ENCODE results near the gene SLC30A3. TPM values are rescaled to one million over a fixed set of nuclear protein-coding genes. Genes with fewer than 3 reads are reported as not detected.

The SLC30A3 gene
- total RNA-seq, 2 experiments from 2014 or later = not detected

DNA sequence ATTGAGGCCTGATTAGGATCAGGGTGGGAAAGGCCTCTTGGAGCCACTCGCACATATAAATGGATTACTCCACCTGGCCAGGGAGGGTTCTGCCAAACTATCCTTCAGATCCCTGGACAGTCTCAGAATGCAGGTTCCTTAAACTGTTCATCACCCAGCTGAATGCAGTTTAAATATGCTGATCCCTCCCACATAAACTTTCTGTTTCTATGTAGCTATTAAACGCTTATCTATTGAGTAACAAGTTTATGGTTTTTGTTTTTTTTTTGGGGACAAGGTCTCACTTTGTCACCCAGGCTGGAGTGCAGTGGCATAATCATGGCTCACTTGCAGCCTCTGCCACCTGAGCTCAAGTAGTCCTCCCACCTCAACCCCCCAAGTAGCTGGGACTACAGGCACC, 43.8 kb downstream of the SLC30A3 start:
- Mint-ChIP-seq H3K36me3 (ENCODE audit: low read depth) (peaks cover 71% of the 10 kb centered on the region), H3K27ac (peak overlapping the region; percentile 93), H3K4me1 (ENCODE audit: low read depth) (peaks cover 32% of the 10 kb centered on the region), H3K27me3 (no peaks in the 10 kb centered on the region), H3K9me3 (no peaks in the 10 kb centered on the region), H3K4me3 (peak overlapping the region; percentile 68)
- H3K27me3 ChIP-seq (ENCODE audit: control insufficient read depth in 1 of 2, insufficient read depth in 2 of 2, low read length in 2 of 2) = no peaks in the 10 kb centered on the region
- POLR2A ChIA-PET = no interaction called here
- TF ChIP-seq, protein P1, sequence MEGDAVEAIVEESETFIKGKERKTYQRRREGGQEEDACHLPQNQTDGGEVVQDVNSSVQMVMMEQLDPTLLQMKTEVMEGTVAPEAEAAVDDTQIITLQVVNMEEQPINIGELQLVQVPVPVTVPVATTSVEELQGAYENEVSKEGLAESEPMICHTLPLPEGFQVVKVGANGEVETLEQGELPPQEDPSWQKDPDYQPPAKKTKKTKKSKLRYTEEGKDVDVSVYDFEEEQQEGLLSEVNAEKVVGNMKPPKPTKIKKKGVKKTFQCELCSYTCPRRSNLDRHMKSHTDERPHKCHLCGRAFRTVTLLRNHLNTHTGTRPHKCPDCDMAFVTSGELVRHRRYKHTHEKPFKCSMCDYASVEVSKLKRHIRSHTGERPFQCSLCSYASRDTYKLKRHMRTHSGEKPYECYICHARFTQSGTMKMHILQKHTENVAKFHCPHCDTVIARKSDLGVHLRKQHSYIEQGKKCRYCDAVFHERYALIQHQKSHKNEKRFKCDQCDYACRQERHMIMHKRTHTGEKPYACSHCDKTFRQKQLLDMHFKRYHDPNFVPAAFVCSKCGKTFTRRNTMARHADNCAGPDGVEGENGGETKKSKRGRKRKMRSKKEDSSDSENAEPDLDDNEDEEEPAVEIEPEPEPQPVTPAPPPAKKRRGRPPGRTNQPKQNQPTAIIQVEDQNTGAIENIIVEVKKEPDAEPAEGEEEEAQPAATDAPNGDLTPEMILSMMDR (IDR thresholded peaks at IDR 0.05) = no peak
- no peak for DNase-seq
- ATAC-seq (ENCODE audit: poor library complexity) = no peak
- no peak overlapping the region for H3K27ac ChIP-seq (ENCODE audit: low read depth in 1 of 2, low read length in 2 of 2)
- H3K4me3 ChIP-seq (ENCODE audit: low read length) = no peak overlapping the region
- no peaks in the 10 kb centered on the region for H3K9me3 ChIP-seq (ENCODE audit: control insufficient read depth in 1 of 2, insufficient read depth in 1 of 2, low read length in 2 of 2)
- intact Hi-C loops (cut with DNase I, micrococcal nuclease) = loop anchor here (2.0 to 10.0 kb wide), 10 partner anchors 46 to 1344 kb away; partner anchors contain the start of genes ASXL2 (in 1 of the 2), CENPA (in 1 of the 2), FOSL2 (in 1 of the 2) and MAPRE3 (in 1 of the 2)
- peaks cover 31% of the 10 kb centered on the region for H3K36me3 ChIP-seq (ENCODE audit: insufficient read depth, low read length)
- H3K4me1 ChIP-seq (ENCODE audit: insufficient read depth, low read length) = peaks cover 22% of the 10 kb centered on the region
- CTCF ChIA-PET = no interaction called here

DNA sequence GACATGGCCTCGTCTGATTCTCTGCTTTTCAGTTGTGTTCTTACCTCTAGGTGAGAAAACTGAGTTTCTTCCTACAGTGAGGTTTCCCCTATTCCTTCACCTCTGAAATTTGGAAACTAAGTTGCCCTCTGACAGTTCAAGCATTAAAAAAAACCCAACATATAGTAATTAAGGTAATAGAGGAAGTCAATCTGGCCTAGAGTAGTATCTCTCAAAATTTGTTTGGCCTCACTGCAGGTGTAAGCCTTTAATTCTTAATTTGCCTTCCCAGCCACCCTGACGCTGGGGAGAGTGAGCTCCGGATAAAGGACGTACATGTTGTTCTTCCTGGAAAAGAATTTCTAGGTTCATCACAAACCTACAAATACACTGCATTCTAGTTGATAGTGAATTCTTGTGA, 44.2 kb downstream of the SLC30A3 start:
- Histone ChIP-seq H3K4me1 (ENCODE audit: insufficient read depth, low read length) (peaks cover 23% of the 10 kb centered on the region), H3K4me3 (ENCODE audit: low read length) (no peak overlapping the region), H3K27ac (ENCODE audit: low read depth in 1 of 2, low read length in 2 of 2) (no peak overlapping the region), H3K9me3 (ENCODE audit: control insufficient read depth in 1 of 2, insufficient read depth in 1 of 2, low read length in 2 of 2) (no peaks in the 10 kb centered on the region), H3K27me3 (ENCODE audit: control insufficient read depth in 1 of 2, insufficient read depth in 2 of 2, low read length in 2 of 2) (no peaks in the 10 kb centered on the region), H3K36me3 (ENCODE audit: insufficient read depth, low read length) (peaks cover 26% of the 10 kb centered on the region)
- peaks cover 66% of the 10 kb centered on the region for H3K36me3 Mint-ChIP-seq (ENCODE audit: low read depth)
- H3K27ac Mint-ChIP-seq = peak overlapping the region; percentile 93
- TF ChIP-seq, protein P1 (IDR thresholded peaks at IDR 0.05) = no peak
- POLR2A ChIA-PET = no interaction called here
- DNase-seq = no peak
- CTCF ChIA-PET = interaction anchor here (1.6 kb wide), 1 partner anchor 27 kb away, joined by 3 read pairs; no protein-coding TSS in a partner anchor
- no peak for ATAC-seq (ENCODE audit: poor library complexity)
- intact Hi-C loops (cut with DNase I, micrococcal nuclease) = loop anchor here (2.0 to 10.0 kb wide), 10 partner anchors 46 to 1344 kb away; partner anchors contain the start of genes ASXL2 (in 1 of the 2), CENPA (in 1 of the 2), FOSL2 (in 1 of the 2) and MAPRE3 (in 1 of the 2)
- H3K9me3 Mint-ChIP-seq = no peaks in the 10 kb centered on the region
- no peaks in the 10 kb centered on the region for H3K27me3 Mint-ChIP-seq
- peaks cover 34% of the 10 kb centered on the region for H3K4me1 Mint-ChIP-seq (ENCODE audit: low read depth)
- H3K4me3 Mint-ChIP-seq = peak overlapping the region; percentile 68

DNA sequence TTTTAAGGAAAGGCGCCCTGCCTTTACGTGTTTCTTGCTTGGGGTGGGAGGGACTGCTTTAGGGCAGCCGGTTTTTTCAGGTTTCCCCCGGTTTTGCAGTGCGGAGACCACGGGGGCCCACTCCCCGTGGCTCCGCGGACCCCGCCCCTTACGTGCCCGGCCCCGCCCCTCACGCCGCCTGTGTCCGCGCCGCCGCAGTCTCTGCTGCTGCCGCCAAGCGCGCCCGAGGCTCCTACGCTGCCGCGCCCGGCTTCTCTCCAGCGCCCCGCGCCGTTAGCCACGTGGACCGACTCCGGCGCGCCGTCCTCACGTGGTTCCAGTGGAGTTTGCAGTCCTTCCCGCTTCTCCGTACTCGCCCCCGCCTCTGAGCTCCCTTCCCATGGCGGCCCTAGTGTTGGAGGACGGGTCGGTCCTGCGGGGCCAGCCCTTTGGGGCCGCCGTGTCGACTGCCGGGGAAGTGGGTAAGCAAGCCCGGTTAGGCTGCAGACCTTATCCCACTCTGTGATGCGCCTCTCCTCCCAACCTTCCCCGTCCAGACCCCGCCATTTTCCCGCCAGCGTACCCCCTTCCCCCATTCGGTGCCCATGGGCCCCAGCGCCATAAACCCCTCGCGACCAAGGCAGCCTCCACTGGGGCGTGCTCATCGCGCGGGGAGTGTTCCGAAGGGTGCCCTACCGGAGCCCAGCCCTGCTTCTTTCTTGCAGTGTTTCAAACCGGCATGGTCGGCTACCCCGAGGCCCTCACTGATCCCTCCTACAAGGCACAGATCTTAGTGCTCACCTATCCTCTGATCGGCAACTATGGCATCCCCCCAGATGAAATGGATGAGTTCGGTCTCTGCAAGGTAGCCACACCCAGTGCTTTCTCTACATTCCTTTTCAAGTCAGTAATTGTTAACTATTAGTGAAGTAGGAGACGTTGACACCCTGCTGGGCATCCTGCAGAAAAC, 45.4 kb downstream of the SLC30A3 start, which contains the start of gene CAD:
Gene CAD, plus strand, starts transcription at position 197 of the 949 bp plus-strand sequence. Its CDS starts 183 bp downstream, at position 380.
- H3K4me1 ChIP-seq (ENCODE audit: insufficient read depth, low read length) = peaks cover 31% of the 10 kb centered on the region
- TF ChIP-seq, protein P1 (IDR thresholded peaks at IDR 0.05) = no peak
- peaks cover 65% of the 10 kb centered on the region for H3K36me3 Mint-ChIP-seq (ENCODE audit: low read depth)
- POLR2A ChIA-PET = no interaction called here
- H3K27me3 Mint-ChIP-seq = no peaks in the 10 kb centered on the region
- no peaks in the 10 kb centered on the region for H3K9me3 Mint-ChIP-seq
- H3K9me3 ChIP-seq (ENCODE audit: control insufficient read depth in 1 of 2, insufficient read depth in 1 of 2, low read length in 2 of 2) = no peaks in the 10 kb centered on the region
- DNase-seq = peak; percentile 75 to 94 (median 84)
- H3K36me3 ChIP-seq (ENCODE audit: insufficient read depth, low read length) = peaks cover 17% of the 10 kb centered on the region
- ATAC-seq (ENCODE audit: poor library complexity) = peak; percentile 74
- no peaks in the 10 kb centered on the region for H3K27me3 ChIP-seq (ENCODE audit: control insufficient read depth in 1 of 2, insufficient read depth in 2 of 2, low read length in 2 of 2)
- peak within 1 kb of the TSS; percentile 67 to 75 for H3K27ac ChIP-seq (ENCODE audit: low read depth in 1 of 2, low read length in 2 of 2)
- peaks cover 46% of the 10 kb centered on the region for H3K4me1 Mint-ChIP-seq (ENCODE audit: low read depth)
- peak within 1 kb of the TSS; percentile 98 for H3K4me3 Mint-ChIP-seq
- H3K4me3 ChIP-seq (ENCODE audit: low read length) = peak within 1 kb of the TSS; percentile 87
- peak within 1 kb of the TSS; percentile 93 for H3K27ac Mint-ChIP-seq
- CTCF ChIA-PET = interaction anchor here (1.1 to 1.6 kb wide), 2 partner anchors 26 to 46 kb away, joined by 3 read pairs; no protein-coding TSS in a partner anchor
- intact Hi-C loops (cut with DNase I, micrococcal nuclease) = loop anchor here (1.0 to 10.0 kb wide), 12 partner anchors 47 to 1343 kb away; partner anchors contain the start of genes ASXL2 (in 1 of the 2), CENPA (in 1 of the 2), FOSL2 (in 1 of the 2) and KHK (in 1 of the 2)

Measured in CD4-positive, alpha-beta T cell (primary cell).